AG04449 (cell line): ENCODE results near the gene MAD2L2.

Source experiments
- CTCF ChIA-PET: fragments of 350-600 bp; formaldehyde crosslinking; extraction: SDS; loops from one replicate; lab custom pipeline; 2021; ENCODE audit warnings: antibody characterized with exemption; lab: Yijun Ruan, JAX
- POLR2A ChIA-PET: fragments of 400-600, 350-600 bp; formaldehyde crosslinking; extraction: SDS; loops from one replicate; lab custom pipeline; 2020; ENCODE audit warnings: antibody characterized with exemption, inconsistent platforms; lab: Yijun Ruan, JAX
- DNase-seq: peaks from one replicate; pipeline ENCODE4 v3.0.0-alpha.2; 2010; ENCODE audit warnings: low read depth, low spot score
- H3K4me3 ChIP-seq: 2 replicates; pipeline ENCODE4 v1.5.1; 2011; ENCODE audit warnings: low read depth, mild to moderate bottlenecking, control low read depth, low read length
- CTCF ChIP-seq: IDR thresholded peaks from one replicate; pipeline ENCODE4 v1.5.1; 2011; ENCODE audit warnings: mild to moderate bottlenecking, moderate library complexity, low read length, control low read depth, inconsistent platforms; ENCODE audit not compliant: insufficient read depth; ENCODE audit errors: missing control alignments

MAD2L2 gene

GRCh38 chr1:11648039-11648438 lies 32.9 kb downstream of the MAD2L2 start:
- POLR2A ChIA-PET, result no interaction called here
- CTCF ChIA-PET, result interaction anchor here (1.4 to 22.2 kb wide), 5 partner anchors 10 to 612 kb away, joined by 4 to 456 read pairs (median 88); no protein-coding TSS in a partner anchor
- DNase-seq, result no peak
- TF ChIP-seq CTCF, result no peak
- no peak overlapping the region for H3K4me3 ChIP-seq

- CTCF ChIA-PET, result interaction anchor here (4.8 to 22.2 kb wide), 4 partner anchors 13 to 611 kb away, joined by 24 to 456 read pairs (median 200); no protein-coding TSS in a partner anchor
Measured at GRCh38 chr1:11647333-11647732, 33.6 kb downstream of the MAD2L2 start.

GRCh38 chr1:11646317-11646716 lies 34.6 kb downstream of the MAD2L2 start:
- H3K4me3 ChIP-seq, result no peak overlapping the region
- POLR2A ChIA-PET, result no interaction called here
- CTCF ChIA-PET, result interaction anchor here (0.6 to 22.2 kb wide), 30 partner anchors 7 to 615 kb away, joined by 3 to 456 read pairs (median 4); partner anchors contain the start of genes EXOSC10, FBXO2, FBXO6 and MTOR
- TF ChIP-seq CTCF, result no peak
- no peak for DNase-seq

More at GRCh38 chr1:11647333-11647732, 33.6 kb downstream of the MAD2L2 start:
- POLR2A ChIA-PET, result no interaction called here
- TF ChIP-seq CTCF, result no peak
- H3K4me3 ChIP-seq, result no peak overlapping the region
- DNase-seq, result no peak

GRCh38 chr1:11645670-11646265 lies 35.2 kb downstream of the MAD2L2 start:
- POLR2A ChIA-PET, result no interaction called here
- TF ChIP-seq CTCF, result peak; percentile 80
- DNase-seq, result no peak
- H3K4me3 ChIP-seq, result no peak overlapping the region
- CTCF ChIA-PET, result interaction anchor here (0.6 to 22.2 kb wide), 35 partner anchors 8 to 1159 kb away, joined by 3 to 456 read pairs (median 4); partner anchors contain the start of genes EXOSC10, FBXO2, FBXO6 and MTOR

GRCh38 chr1:11645270-11645669 lies 35.7 kb downstream of the MAD2L2 start:
- ChIA-PET CTCF (interaction anchor here (0.6 to 22.2 kb wide), 28 partner anchors 9 to 1158 kb away, joined by 3 to 456 read pairs (median 4); partner anchors contain the start of genes EXOSC10, FBXO2, FBXO6 and MTOR), POLR2A (no interaction called here)
- TF ChIP-seq CTCF, result no peak
- H3K4me3 ChIP-seq, result no peak overlapping the region
- DNase-seq, result no peak

GRCh38 chr1:11643782-11644181 lies 37.2 kb downstream of the MAD2L2 start:
- ChIA-PET CTCF (interaction anchor here (0.6 to 22.2 kb wide), 23 partner anchors 8 to 607 kb away, joined by 3 to 456 read pairs (median 7); partner anchors contain the start of genes DISP3, EXOSC10, FBXO2 and UBIAD1), POLR2A (interaction anchor here (0.7 kb wide), 1 partner anchor 402 kb away, joined by 3 read pairs; no protein-coding TSS in a partner anchor)
- TF ChIP-seq CTCF, result no peak
- H3K4me3 ChIP-seq, result no peak overlapping the region
- DNase-seq, result no peak
